ENCODE results near the gene ANKS1A.

DNA sequence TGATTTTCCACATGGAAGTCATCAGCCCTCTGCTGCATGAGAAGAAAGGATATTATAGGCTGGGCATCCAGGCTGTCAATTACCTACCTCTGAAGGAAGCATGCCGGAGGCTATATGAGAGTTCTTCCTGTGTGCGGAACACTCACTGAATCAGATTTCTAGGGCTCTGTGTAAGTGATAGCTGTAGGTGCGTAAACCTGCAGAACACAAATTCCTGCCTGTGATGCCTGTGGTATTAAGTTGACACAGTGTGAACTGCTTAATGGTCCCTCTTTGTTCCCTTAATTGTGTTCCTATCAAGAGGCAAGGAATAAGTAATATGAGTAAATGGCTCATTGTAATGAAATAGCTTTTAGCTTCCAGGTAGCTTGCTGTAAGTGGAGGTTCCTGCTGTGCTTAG is 103.3 kb downstream of the ANKS1A start:
- TF ChIP-seq YY1 (IDR thresholded peaks at IDR 0.05; ENCODE audit: insufficient read depth, insufficient read length) = no peak
- TF ChIP-seq SUZ12 (IDR thresholded peaks at IDR 0.05; ENCODE audit: extremely low read depth, insufficient read depth, insufficient read length) = no peak
- TF ChIP-seq ZNF274 (IDR thresholded peaks at IDR 0.05; ENCODE audit: low read depth, low read length) = no peak
